ENCODE data around the gene NAALADL2.

NAALADL2 gene

GRCh38 chr3:174859114-174859735 lies at the start of gene NAALADL2:
Gene NAALADL2 (plus strand): TSS chr3:174859334.
- H3K4me3 ChIP-seq (ENCODE audit: low read depth, low read length): no peak within 1 kb of the TSS

GRCh38 chr3:174810254-174810653 lies 48.9 kb upstream of the NAALADL2 start:
- H3K4me3 ChIP-seq (ENCODE audit: low read depth, low read length): no peak overlapping the region

DNA sequence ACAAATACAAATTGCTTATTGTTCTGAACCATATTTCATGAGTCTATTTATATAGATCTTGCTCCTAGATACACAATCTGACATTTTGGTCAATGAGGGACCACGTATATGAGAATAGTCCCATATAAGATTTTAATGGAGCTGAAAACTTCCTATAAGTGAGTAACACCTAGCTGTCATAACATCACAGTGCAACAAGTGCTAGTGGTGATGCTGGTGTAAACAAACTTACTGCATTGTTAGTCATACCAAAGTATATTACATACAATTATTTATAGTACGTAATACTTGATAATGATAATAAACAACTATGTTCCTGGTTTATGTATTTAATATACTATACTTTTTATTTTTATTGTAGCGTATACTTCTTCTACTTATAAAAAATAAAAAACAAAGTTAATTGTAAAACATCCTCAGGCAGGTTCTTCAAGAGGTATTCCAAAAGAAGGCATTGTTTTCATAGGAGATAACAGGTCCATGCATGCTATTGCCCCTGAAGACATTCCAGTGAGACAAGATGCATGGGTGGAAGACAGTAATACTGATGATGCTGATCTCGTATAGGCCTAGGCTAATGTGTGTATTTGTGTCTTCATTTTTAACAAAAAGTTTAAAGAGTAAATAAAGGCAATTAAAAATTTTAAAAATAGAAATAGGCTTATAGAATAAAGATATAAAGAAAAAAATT lies 46.8 kb upstream of the NAALADL2 start:
- H3K4me3 ChIP-seq (ENCODE audit: low read depth, low read length): no peak overlapping the region

DNA sequence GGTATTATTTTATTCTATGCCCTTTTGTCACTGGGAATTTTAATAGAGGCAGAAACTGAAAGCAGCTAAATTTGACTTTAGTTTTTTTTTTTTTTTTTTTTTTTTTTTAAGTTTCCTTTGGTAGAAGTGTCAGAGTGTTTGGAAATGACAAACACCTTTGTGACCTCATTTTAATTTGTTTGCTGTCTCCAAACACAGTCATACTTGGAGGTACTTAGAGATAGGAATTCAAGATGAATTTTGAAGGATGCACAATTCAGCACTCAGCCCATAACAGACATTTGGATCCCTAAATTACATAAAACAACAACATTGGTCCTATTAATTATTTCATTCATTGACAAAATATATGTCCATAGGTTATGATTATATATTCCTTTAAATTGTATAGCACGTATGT lies 43.4 kb upstream of the NAALADL2 start:
- no peak overlapping the region for H3K4me3 ChIP-seq (ENCODE audit: low read depth, low read length)

DNA sequence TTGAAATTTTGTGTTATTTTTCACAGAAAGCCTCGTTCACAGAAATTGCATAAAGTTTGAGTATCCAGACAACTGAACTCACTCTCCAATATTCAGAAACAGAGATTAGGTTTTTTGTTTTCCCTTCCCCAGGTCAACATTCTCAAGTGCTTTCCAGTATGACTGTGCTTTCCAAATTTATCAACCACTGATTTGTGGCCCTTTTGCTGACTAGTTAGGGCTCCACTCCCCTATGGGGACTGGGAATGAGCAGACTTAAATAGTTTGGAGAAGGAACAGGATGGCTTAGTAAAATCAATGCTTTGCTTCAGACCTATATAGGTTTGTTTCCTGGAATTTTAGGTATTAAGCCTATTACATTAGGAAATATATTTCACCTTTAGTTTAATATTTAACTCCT lies 38.2 kb upstream of the NAALADL2 start:
- no peak overlapping the region for H3K4me3 ChIP-seq (ENCODE audit: low read depth, low read length)

DNA sequence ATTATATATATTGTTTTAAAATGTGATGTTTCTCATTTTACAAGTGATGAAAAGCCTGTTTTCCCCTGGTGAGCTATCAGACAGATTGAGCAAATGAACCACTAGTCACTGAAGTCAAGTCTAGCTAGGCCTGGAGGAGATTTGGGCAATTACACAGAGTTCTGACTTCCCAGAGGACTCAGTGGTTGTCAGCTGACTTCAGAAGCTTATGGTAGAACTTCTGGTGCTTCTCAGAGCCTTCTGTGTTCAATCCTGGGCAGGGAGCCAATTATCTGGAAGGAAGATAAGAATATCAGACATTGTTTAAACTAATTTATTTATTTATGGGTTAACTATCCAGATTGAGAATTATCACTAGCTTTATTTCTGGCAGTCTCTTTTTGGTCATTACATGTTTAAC lies 37.7 kb upstream of the NAALADL2 start:
- no peak overlapping the region for H3K4me3 ChIP-seq (ENCODE audit: low read depth, low read length)

DNA sequence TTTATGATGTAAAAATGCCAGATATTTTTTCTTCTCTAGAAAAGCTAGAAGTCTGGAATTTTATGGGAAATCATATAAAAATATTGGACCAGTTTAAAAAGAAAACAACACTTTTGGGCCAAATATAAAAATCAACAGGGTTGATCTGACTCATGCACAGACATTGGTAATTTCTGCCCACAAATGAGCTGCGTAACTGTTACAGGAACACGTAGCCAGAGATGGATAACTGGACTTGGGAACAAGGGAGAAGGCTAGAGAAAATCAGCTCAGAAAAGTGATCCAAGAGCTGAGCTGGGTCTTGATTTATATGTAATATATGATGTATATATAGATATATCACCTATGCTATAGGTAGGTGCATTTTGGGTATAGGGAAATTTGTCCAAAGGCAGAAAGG lies 36.8 kb upstream of the NAALADL2 start:
- H3K4me3 ChIP-seq (ENCODE audit: low read depth, low read length): no peak overlapping the region

DNA sequence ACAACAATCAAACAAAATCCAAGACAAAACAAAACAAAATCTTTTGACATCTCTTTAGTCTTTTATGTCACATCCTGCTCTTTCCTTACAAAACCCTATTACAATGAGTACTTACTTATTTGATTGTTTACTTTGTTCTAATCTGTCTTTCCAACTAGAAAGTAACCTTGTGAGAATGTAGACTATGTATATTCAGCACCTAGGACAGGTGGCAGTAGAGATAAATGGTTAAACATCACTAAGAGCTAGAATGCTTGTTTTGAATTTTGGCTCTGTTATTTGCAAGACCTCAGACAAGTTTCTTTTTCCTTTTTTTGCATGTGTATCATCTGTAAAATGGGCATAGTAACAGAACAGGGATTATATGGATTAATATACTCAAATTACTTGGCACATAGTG lies 33.1 kb upstream of the NAALADL2 start:
- no peak overlapping the region for H3K4me3 ChIP-seq (ENCODE audit: low read depth, low read length)

GRCh38 chr3:174844746-174845145 lies 14.4 kb upstream of the NAALADL2 start:
- no peak overlapping the region for H3K4me3 ChIP-seq (ENCODE audit: low read depth, low read length)

DNA sequence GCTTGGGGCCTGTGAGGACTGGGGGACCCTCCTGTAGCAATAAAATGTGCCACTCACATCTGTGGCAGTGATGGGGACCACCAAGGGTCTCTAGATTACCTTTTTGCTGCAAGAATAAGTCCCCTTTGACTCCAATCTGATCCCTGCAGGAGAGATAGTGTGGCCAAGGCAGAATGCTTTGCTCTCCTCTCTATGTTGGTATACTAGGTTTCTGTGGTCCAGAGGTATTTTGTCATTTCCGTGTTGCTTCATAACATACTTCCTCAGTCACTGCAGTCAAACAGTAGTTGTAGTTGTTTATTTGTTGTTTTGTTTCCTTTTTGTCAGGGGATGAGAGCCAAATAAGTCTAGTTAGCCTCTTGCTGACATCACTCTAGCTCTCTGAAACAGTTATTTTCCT lies 13.1 kb upstream of the NAALADL2 start:
- H3K4me3 ChIP-seq (ENCODE audit: low read depth, low read length): no peak overlapping the region

GRCh38 chr3:174854987-174855386 lies 4.1 kb upstream of the NAALADL2 start:
- H3K4me3 ChIP-seq (ENCODE audit: low read depth, low read length): no peak overlapping the region

DNA sequence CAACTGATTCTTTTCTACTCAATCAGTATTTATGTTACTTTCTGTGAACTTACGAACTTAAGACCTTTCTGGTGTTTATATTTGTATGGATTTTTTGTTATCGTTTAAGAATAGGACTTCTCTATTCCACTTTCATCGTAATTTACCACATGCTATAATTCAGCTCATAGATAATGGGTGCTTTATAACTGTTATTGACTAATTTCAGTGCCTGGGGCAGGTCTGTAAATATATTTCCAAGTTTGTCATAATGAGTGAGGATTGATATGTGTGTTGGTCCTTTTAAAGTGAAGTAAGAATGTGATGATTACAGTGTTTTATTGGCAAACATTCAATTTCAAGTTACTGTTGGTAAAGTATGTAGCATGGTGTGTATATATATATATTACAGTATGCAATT lies 1.8 kb upstream of the NAALADL2 start:
- H3K4me3 ChIP-seq (ENCODE audit: low read depth, low read length): no peak overlapping the region

DNA sequence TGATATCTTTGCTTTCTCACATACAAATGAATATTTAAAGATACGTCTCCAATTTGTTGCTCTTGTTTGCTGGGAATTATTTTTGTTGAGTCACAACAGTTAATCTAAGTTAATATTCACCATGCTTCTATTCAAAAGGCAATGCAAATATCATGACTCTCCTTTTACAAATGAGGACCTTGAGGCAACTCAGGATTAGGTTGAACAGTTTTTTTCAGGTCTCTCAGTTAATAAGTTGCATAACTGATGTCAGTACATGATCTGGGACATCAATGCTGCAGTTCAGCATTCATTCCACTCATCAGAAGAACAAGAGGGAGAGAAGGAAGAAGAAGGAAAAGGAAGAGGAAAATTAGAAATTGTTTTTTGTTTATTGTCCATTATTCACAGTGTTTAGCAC lies 781 bp upstream of the NAALADL2 start:
- H3K4me3 ChIP-seq (ENCODE audit: low read depth, low read length): no peak overlapping the region

DNA sequence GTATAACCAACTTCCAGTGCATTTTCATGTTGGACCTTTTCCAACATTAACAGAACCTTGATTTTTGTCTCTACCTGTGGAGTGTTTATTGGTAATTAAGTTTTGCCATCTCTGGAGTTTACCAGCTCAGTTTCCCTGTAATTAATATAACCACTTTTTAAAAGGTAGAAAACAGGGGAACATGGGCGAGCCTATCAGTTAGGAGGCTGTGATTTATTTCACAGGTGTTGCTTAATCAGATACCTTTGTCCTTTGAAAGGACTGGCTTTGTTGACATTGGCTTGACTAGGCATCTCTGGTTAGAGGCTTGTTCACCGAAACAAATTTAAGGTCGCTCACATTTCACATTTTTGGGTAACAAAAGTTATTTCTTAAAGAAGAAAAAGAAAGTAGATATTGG lies 622 bp downstream of the NAALADL2 start:
- H3K4me3 ChIP-seq (ENCODE audit: low read depth, low read length): no peak overlapping the region

GRCh38 chr3:174862101-174862500 lies 3.0 kb downstream of the NAALADL2 start:
- H3K4me3 ChIP-seq (ENCODE audit: low read depth, low read length): no peak overlapping the region

DNA sequence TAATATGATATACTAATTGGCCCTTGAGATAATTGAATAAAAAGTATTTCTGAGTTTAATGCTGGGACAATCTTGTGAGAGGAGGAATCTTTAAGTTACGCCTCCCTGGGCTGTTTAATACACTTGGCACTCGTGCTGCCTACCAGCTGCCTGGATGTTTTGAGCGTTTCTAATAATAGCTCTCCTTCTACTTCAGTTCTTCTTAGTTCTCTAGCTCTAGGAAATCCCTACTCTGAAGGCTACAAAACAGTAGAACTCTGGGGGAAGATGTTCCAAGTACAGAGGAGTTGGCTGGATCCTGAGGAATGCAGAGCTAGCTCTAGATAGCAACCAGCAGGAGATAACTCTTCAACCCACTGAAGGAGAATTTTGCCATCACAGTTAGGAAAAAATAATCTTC lies 3.5 kb downstream of the NAALADL2 start:
- no peak overlapping the region for H3K4me3 ChIP-seq (ENCODE audit: low read depth, low read length)

- H3K4me3 ChIP-seq (ENCODE audit: low read depth, low read length): no peak overlapping the region
Measured at GRCh38 chr3:174863488-174863887, 4.4 kb downstream of the NAALADL2 start.

GRCh38 chr3:174869448-174869847 lies 10.3 kb downstream of the NAALADL2 start:
- H3K4me3 ChIP-seq (ENCODE audit: low read depth, low read length): no peak overlapping the region

GRCh38 chr3:174873832-174874657 lies 14.9 kb downstream of the NAALADL2 start:
- no peak overlapping the region for H3K4me3 ChIP-seq (ENCODE audit: low read depth, low read length)

GRCh38 chr3:174882789-174883188 lies 23.7 kb downstream of the NAALADL2 start:
- no peak overlapping the region for H3K4me3 ChIP-seq (ENCODE audit: low read depth, low read length)

- H3K4me3 ChIP-seq (ENCODE audit: low read depth, low read length): no peak overlapping the region
Measured at GRCh38 chr3:174883881-174884675, 24.9 kb downstream of the NAALADL2 start.

Data from iPS-11a (cell line).